Spleen (tissue), 11 donors: Measurements from ENCODE around the gene PANK1. TPM values are rescaled to one million over a fixed set of nuclear protein-coding genes. Genes with fewer than 3 reads are reported as not detected.
A peak's percentile ranks its signal among the peaks of the same experiment; 100 is the strongest.

Experiments
- DNase-seq: peaks from one replicate; pipeline ENCODE4 v3.0.0-alpha.2; 2020
- H3K27ac ChIP-seq, 8 donors: fragments of 200-600 bp; sonication (generic) in 7 of 8; 1 replicate in 4 of 8; 2 replicates in 4 of 8; pipeline versions ENCODE4 v1.5.0 to v1.8.0; 2016 to 2021; ENCODE audit warnings: inconsistent platforms in 4 of 8, mild to moderate bottlenecking in 4 of 8, moderate library complexity in 1 of 8
- H3K27me3 ChIP-seq, 7 donors: fragments of 200-600 bp; sonication (generic) in 6 of 7; replicated peaks in 1 of 7; 1 replicate in 4 of 7; 2 replicates in 3 of 7; pipeline versions ENCODE4 v1.5.0 to v1.8.0; 2016 to 2021; ENCODE audit warnings: inconsistent platforms in 3 of 7, mild to moderate bottlenecking in 1 of 7
- H3K36me3 ChIP-seq, 6 donors: fragments of 200-600 bp; sonication (generic) in 5 of 6; 1 replicate in 4 of 6; 2 replicates in 2 of 6; pipeline versions ENCODE4 v1.5.0 to v1.8.0; 2016 to 2021; ENCODE audit warnings: inconsistent platforms in 2 of 6
- H3K4me1 ChIP-seq, 6 donors: fragments of 200-600 bp; sonication (generic) in 5 of 6; 1 replicate in 3 of 6; 2 replicates in 3 of 6; pipeline versions ENCODE4 v1.5.0 to v1.8.0; 2016 to 2021; ENCODE audit warnings: inconsistent platforms in 3 of 6
- H3K4me3 ChIP-seq, 8 donors: fragments of 200-600 bp; sonication (generic) in 7 of 8; 1 replicate in 4 of 8; 2 replicates in 4 of 8; pipeline versions ENCODE4 v1.5.0 to v1.8.0; 2016 to 2021; ENCODE audit warnings: inconsistent platforms in 4 of 8, mild to moderate bottlenecking in 4 of 8, moderate library complexity in 2 of 8
- H3K9me3 ChIP-seq, 8 donors: fragments of 200-600 bp; sonication (generic) in 7 of 8; 1 replicate in 4 of 8; 2 replicates in 4 of 8; pipeline versions ENCODE4 v1.5.0 to v1.8.0; 2016 to 2021; ENCODE audit warnings: inconsistent platforms in 4 of 8
- CTCF ChIP-seq, 11 experiments: fragments of 200-600 bp in 7 of 11; fragments of 450-650 bp in 4 of 11; sonication (generic) in 4 of 11; IDR thresholded peaks in 8 of 11; conservative IDR thresholded peaks in 3 of 11; 1 replicate in 7 of 11; 2 replicates in 4 of 11; pipeline versions ENCODE4 v1.4.0 to v1.8.0; 2016 to 2021; ENCODE audit warnings: antibody characterized with exemption in 11 of 11, inconsistent platforms in 4 of 11, mild to moderate bottlenecking in 1 of 11
- POLR2A ChIP-seq, 3 donors: fragments of 450-650 bp; IDR thresholded peaks; one replicate each; pipeline ENCODE4 v1.5.1; 2017; ENCODE audit warnings: antibody characterized with exemption in 3 of 3, mild to moderate bottlenecking in 1 of 3
- POLR2AphosphoS5 ChIP-seq, 3 donors: sonication (generic); formaldehyde crosslinking; IDR thresholded peaks; one replicate each; pipeline ENCODE4 v1.5.1; 2017; ENCODE audit warnings: antibody characterized with exemption in 3 of 3
- WGBS, 5 donors: extraction: QIAGEN DNeasy Blood & Tissue Kit in 3 of 5; methylation state at CpG; one replicate each; pipeline versions ENCODE4 v1.1.5 to v1.1.7; 2013 to 2018; 5-methylcytosine and 5-hydroxymethylcytosine counted together
- intact Hi-C: fragments of 100-400 bp; cut with DNase I; formaldehyde crosslinking; loops from one replicate; pipeline ENCODE4 v1.15.0; 2023; ENCODE audit warnings: low total_unique reads
- polyA plus RNA-seq, 3 donors: library from polyadenylated mRNA; stranded (reverse); fragments of 200-250 nt; gene quantifications; one replicate each; pipeline ENCODE4 v1.2.1, GENCODE V29; 2013
- total RNA-seq, 7 donors: library from RNA; depleted of rRNA in 3 of 7; stranded (reverse); fragments of >200 nt in 3 of 7; fragmentation: NEBNext Ultra II Directional in 4 of 7; extraction: Animal tissue kit (Norgen Biotek cat#: 25700) in 4 of 7; gene quantifications; one replicate each; pipeline versions ENCODE4 v1.1.0 to v1.2.1, GENCODE V29; 2016 to 2021
- donor health status: healthy with polysubstance abuse.
- donor health status: DM: no; HTN: no; CAD: no; lungs with moderate emphysema.
- donor health status: DM: no; HTN: no; CAD: no.
- donor health status: Bipolar disorder and iron deficiency.
- donor health status: healthy.
- donor health status: DM: no; HTN: no; CAD: no.
- donor health status: DM: yes; HTN: yes; CAD: no.

The PANK1 gene
- total and polyA plus RNA-seq, 10 donors = 0.37 to 6.2 (median 1.6) TPM

DNA sequence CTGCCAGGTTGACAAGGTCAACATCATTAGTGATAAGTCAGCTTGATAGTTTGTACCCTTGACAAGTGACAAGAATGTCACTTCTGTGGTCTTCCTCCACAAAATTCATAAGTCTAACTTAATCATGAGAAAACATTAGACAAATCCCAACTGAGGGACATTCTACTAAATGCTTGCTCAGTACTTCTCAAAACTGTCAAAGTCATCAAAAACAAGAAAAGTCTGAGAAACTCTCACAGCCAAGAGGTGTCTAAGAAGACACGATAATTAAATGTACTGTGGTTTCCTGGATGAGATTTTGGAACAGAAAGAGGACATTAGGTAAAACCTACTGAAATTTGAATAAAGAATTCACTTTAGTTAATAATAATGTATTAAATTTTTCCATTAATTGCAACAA, 79.9 kb downstream of the PANK1 start:
- Histone ChIP-seq H3K27ac (no peak overlapping the region), H3K4me1 (peaks cover 0 to 6% (median 0%) of the 10 kb centered on the region in 6 donors), H3K27me3 (peaks cover 0 to 4% (median 0%) of the 10 kb centered on the region in 7 donors), H3K4me3 (no peak overlapping the region), H3K36me3 (no peaks in the 10 kb centered on the region), H3K9me3 (no peaks in the 10 kb centered on the region)
- TF ChIP-seq POLR2AphosphoS5 (IDR thresholded peaks at IDR 0.05) (no peak), CTCF (IDR thresholded peaks at IDR 0.05 in 8 of 11, conservative IDR thresholded peaks at IDR 0.05 in 3 of 11) (no peak), POLR2A (IDR thresholded peaks at IDR 0.05) (no peak)
- intact Hi-C loops = loop anchor here (5.0 kb wide), 1 partner anchor 138 kb away; no protein-coding TSS in a partner anchor
- 35 to 63% (median 40%) methylated on average over 1 of the region's 1 CpG for WGBS, 5 donors
- no peak for DNase-seq

GRCh38 chr10:89563861-89564478, 81.1 kb downstream of the PANK1 start:
- intact Hi-C loops = no loop called here
- no peaks in the 10 kb centered on the region for H3K36me3 ChIP-seq
- 16 to 26% (median 20%) methylated on average over 2 of the region's 2 CpGs for WGBS, 5 donors
- H3K27me3 ChIP-seq = peaks cover 0 to 4% (median 0%) of the 10 kb centered on the region in 7 donors
- H3K4me3 ChIP-seq = no peak overlapping the region
- no peak overlapping the region for H3K27ac ChIP-seq
- DNase-seq = no peak
- H3K9me3 ChIP-seq = no peaks in the 10 kb centered on the region
- H3K4me1 ChIP-seq = peaks cover 0 to 6% (median 0%) of the 10 kb centered on the region in 6 donors
- no peak for TF ChIP-seq POLR2A (IDR thresholded peaks at IDR 0.05)
- TF ChIP-seq CTCF (IDR thresholded peaks at IDR 0.05 in 8 of 11, conservative IDR thresholded peaks at IDR 0.05 in 3 of 11) = peak in 10 of 11 experiments; percentile 42 to 76 (median 70)

- TF ChIP-seq POLR2A (IDR thresholded peaks at IDR 0.05) = no peak
- no peak for TF ChIP-seq POLR2AphosphoS5 (IDR thresholded peaks at IDR 0.05)
- TF ChIP-seq CTCF (IDR thresholded peaks at IDR 0.05 in 8 of 11, conservative IDR thresholded peaks at IDR 0.05 in 3 of 11) = no peak
- intact Hi-C loops = no loop called here
- no peak overlapping the region for H3K27ac ChIP-seq
- DNase-seq = no peak
- no peaks in the 10 kb centered on the region for H3K36me3 ChIP-seq
- H3K9me3 ChIP-seq = no peaks in the 10 kb centered on the region
- 89 to 99% (median 91%) methylated on average over 3 of the region's 3 CpGs for WGBS, 5 donors
- no peak overlapping the region for H3K4me3 ChIP-seq
- H3K4me1 ChIP-seq = peaks cover 0 to 6% (median 0%) of the 10 kb centered on the region in 6 donors
- H3K27me3 ChIP-seq = peaks cover 0 to 4% (median 0%) of the 10 kb centered on the region in 7 donors
These were observed 81.7 kb downstream of the PANK1 start for GRCh38 chr10:89563311-89563710.

DNA sequence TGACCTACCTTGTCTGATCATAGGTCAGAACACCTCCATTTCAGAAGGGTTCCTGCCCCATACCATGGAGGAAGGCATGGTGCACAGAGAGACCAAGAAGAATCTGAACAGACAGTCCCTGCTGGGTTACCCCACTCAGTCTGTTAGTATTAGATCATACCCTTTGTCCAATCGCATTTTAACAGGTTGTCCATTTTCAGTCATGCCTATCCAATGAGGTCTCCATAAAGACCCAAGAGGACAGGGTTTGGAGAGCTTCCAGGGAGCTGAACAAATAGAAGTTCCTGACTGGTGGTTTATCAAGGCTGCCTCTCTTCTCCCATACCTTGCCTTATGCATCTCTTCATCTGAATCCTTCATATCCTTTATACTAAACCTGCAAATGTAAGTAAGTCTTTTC, 88.4 kb downstream of the PANK1 start:
- TF ChIP-seq CTCF (IDR thresholded peaks at IDR 0.05 in 8 of 11, conservative IDR thresholded peaks at IDR 0.05 in 3 of 11) = no peak
- no peak for TF ChIP-seq POLR2AphosphoS5 (IDR thresholded peaks at IDR 0.05)
- no peak for TF ChIP-seq POLR2A (IDR thresholded peaks at IDR 0.05)
- Histone ChIP-seq H3K4me3 (no peak overlapping the region), H3K9me3 (no peaks in the 10 kb centered on the region), H3K27ac (no peak overlapping the region), H3K36me3 (no peaks in the 10 kb centered on the region), H3K27me3 (no peaks in the 10 kb centered on the region), H3K4me1 (no peaks in the 10 kb centered on the region)
- no peak for DNase-seq
- intact Hi-C loops = no loop called here
- WGBS, 5 donors = 83 to 95% (median 86%) methylated on average over 1 of the region's 1 CpG
